Measurements from ENCODE around the gene SS18.

SS18 gene

DNA sequence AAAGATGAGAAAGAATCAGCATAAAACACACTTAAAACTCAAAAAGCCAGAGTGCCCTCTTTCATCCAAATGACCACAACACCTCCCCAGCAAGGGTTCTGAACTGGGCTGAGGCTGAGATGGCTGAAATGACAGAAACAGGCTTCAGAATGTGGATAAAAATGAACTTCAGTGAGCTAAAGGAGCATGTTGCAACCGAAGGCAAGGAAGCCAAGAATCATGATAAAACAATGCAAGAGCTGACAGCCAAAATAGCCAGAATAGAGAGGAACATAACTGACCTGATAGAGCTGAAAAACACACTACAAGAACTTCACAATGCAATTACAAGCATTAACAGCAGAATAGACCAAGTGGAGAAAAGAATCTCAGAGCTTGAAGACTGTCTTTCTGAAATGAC lies 31.1 kb upstream of the SS18 start:
- no peak for TF ChIP-seq CTCF (IDR thresholded peaks at IDR 0.05)
- Mint-ChIP-seq H3K27me3 (ENCODE audit: low read depth, poor library complexity) (no peaks in the 10 kb centered on the region), H3K36me3 (ENCODE audit: low read depth) (peaks cover 18% of the 10 kb centered on the region), H3K4me3 (no peak overlapping the region), H3K9me3 (peaks cover 31% of the 10 kb centered on the region), H3K27ac (no peak overlapping the region), H3K4me1 (no peaks in the 10 kb centered on the region)
- DNase-seq: no peak

GRCh38 chr18:26119246-26119645 lies 28.8 kb upstream of the SS18 start:
- H3K27ac Mint-ChIP-seq: no peak overlapping the region
- H3K27me3 Mint-ChIP-seq (ENCODE audit: low read depth, poor library complexity): no peaks in the 10 kb centered on the region
- no peak overlapping the region for H3K4me3 Mint-ChIP-seq
- no peak for DNase-seq
- peaks cover 39% of the 10 kb centered on the region for H3K9me3 Mint-ChIP-seq
- no peak for TF ChIP-seq CTCF (IDR thresholded peaks at IDR 0.05)
- no peaks in the 10 kb centered on the region for H3K4me1 Mint-ChIP-seq
- peaks cover 18% of the 10 kb centered on the region for H3K36me3 Mint-ChIP-seq (ENCODE audit: low read depth)

DNA sequence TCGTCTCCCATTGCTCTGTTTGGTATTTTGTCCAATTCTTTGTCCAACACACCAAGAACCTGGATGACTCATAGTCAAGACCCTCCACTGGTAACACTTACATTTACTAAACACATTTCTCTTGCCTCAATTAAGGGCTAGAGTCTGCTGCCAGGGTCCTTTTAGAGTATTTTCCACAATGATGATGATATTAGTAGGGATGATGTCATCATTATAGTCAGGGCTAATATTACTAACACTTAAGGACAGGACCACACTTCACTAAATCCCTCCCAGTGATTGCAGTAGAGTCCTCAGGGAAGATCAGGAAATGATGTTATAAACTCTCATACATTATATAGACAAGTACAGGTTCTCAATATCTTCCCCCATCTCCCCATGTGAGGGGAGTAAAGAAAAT lies 13.6 kb upstream of the SS18 start:
- no peak overlapping the region for H3K4me3 Mint-ChIP-seq
- H3K4me1 Mint-ChIP-seq: no peaks in the 10 kb centered on the region
- no peak for DNase-seq
- no peak for TF ChIP-seq CTCF (IDR thresholded peaks at IDR 0.05)
- no peaks in the 10 kb centered on the region for H3K36me3 Mint-ChIP-seq (ENCODE audit: low read depth)
- H3K9me3 Mint-ChIP-seq: peaks cover 22% of the 10 kb centered on the region
- peak overlapping the region; percentile 22 for H3K27ac Mint-ChIP-seq
- peaks cover 6% of the 10 kb centered on the region for H3K27me3 Mint-ChIP-seq (ENCODE audit: low read depth, poor library complexity)

DNA sequence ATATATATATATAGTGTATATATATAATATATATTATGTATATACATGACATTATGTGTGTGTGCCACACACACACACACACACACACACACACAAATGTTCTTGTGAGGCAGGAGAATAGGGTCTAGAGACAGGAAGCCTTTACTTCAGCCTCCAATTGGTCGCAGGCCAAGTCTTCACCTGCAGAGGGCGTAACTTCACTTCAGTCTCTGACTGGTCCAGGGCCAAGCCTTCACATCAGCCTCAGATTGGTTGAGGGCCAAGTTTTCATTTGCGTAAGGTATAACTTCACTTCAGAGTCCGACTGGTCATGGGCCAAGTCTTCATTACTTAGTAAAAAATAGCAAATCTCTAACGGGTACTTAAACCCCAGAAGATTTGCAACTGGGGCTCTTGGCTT lies 13.2 kb upstream of the SS18 start:
- H3K9me3 Mint-ChIP-seq: peaks cover 17% of the 10 kb centered on the region
- no peak for TF ChIP-seq CTCF (IDR thresholded peaks at IDR 0.05)
- no peak overlapping the region for H3K4me3 Mint-ChIP-seq
- no peaks in the 10 kb centered on the region for H3K4me1 Mint-ChIP-seq
- peak; percentile 15 for DNase-seq
- no peak overlapping the region for H3K27ac Mint-ChIP-seq
- H3K27me3 Mint-ChIP-seq (ENCODE audit: low read depth, poor library complexity): peaks cover 6% of the 10 kb centered on the region
- no peaks in the 10 kb centered on the region for H3K36me3 Mint-ChIP-seq (ENCODE audit: low read depth)

DNA sequence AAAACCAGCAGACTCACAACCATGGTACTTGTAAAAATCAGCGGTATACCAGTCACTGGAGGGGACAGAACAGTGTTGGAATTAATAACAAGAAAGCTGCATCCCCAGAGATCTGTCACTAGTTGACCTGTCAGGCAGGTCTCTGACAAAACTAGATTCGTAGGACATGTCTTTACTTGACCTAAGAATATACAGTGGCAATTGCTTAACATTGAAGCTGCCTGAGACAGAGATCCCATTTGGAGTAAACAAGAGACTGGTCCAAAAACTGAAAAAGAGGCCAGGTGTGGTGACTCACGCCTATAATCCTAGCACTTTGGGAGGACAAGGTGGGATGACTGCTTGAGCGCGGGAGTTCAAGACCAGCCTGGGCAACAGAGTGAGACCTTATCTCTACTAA lies 7.2 kb upstream of the SS18 start:
- DNase-seq: no peak
- Mint-ChIP-seq H3K9me3 (peaks cover 23% of the 10 kb centered on the region), H3K27me3 (ENCODE audit: low read depth, poor library complexity) (peaks cover 10% of the 10 kb centered on the region), H3K4me1 (no peaks in the 10 kb centered on the region), H3K36me3 (ENCODE audit: low read depth) (no peaks in the 10 kb centered on the region), H3K4me3 (no peak overlapping the region), H3K27ac (no peak overlapping the region)
- TF ChIP-seq CTCF (IDR thresholded peaks at IDR 0.05): no peak

DNA sequence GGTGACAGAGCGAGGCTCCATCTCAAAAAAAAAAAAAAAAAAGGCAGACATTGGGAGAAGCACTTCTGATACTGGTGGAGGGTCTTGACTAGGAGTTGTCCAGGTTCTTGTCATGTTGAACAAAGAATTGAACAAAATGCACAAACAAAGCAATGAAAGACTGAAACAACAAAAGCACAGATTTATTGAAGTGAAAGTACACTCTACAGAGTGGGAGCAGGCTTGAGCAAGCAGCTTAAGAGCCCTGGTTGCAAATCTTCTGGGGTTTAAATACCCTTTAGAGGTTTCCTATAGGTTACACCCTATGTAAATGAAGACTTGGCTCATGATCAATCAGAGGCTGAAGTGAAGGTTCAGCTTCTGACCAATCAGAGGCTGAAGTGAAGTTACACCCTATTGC lies 6.4 kb upstream of the SS18 start:
- peaks cover 21% of the 10 kb centered on the region for H3K9me3 Mint-ChIP-seq
- TF ChIP-seq CTCF (IDR thresholded peaks at IDR 0.05): no peak
- H3K4me3 Mint-ChIP-seq: no peak overlapping the region
- no peaks in the 10 kb centered on the region for H3K36me3 Mint-ChIP-seq (ENCODE audit: low read depth)
- H3K27me3 Mint-ChIP-seq (ENCODE audit: low read depth, poor library complexity): peaks cover 7% of the 10 kb centered on the region
- H3K4me1 Mint-ChIP-seq: no peaks in the 10 kb centered on the region
- no peak for DNase-seq
- H3K27ac Mint-ChIP-seq: no peak overlapping the region

Measured in nephron progenitor cell (in vitro differentiated cells).